SK-N-SH treated with all-trans-retinoic acid at 6 μM for 48 hours (cell line): ENCODE data around the gene ZEB2.

Source experiments
- BACH2 ChIP-seq: fragments of 250-450 bp; sonication (Bioruptor Pico); IDR thresholded peaks from 2 replicates; pipeline ENCODE4 v1.9.0; 2021; ENCODE audit warnings: mild to moderate bottlenecking, borderline replicate concordance
- CREB5 ChIP-seq: fragments of 250-450 bp; sonication (Bioruptor Pico); IDR thresholded peaks from 2 replicates; pipeline ENCODE4 v1.5.1; 2020; ENCODE audit warnings: low read depth, mild to moderate bottlenecking, moderate library complexity
- CSDC2 ChIP-seq: fragments of 250-450 bp; sonication (Bioruptor Pico); IDR thresholded peaks from 2 replicates; pipeline ENCODE4 v1.5.0; 2020; ENCODE audit warnings: mild to moderate bottlenecking, moderate library complexity
- OSR1 ChIP-seq: fragments of 250-450 bp; sonication (Bioruptor Pico); IDR thresholded peaks from 2 replicates; pipeline ENCODE4 v1.8.0; 2022; ENCODE audit warnings: moderate library complexity, mild to moderate bottlenecking, inconsistent platforms
- POU6F1 ChIP-seq: fragments of 250-450 bp; sonication (Bioruptor Pico); IDR thresholded peaks from 2 replicates; pipeline ENCODE4 v1.8.0; 2021; ENCODE audit warnings: low read depth, mild to moderate bottlenecking, moderate library complexity, borderline replicate concordance
- RARB ChIP-seq: fragments of 250-450 bp; sonication (Bioruptor Pico); IDR thresholded peaks from 2 replicates; pipeline ENCODE4 v1.8.0; 2021; ENCODE audit warnings: mild to moderate bottlenecking, moderate library complexity
- ZC3H10 ChIP-seq: fragments of 250-450 bp; sonication (Bioruptor Pico); IDR thresholded peaks from 2 replicates; pipeline ENCODE4 v1.5.1; 2021; ENCODE audit warnings: mild to moderate bottlenecking, moderate library complexity
- ZNF70 ChIP-seq: fragments of 450-650 bp; formaldehyde crosslinking; IDR thresholded peaks from 2 replicates; pipeline ENCODE4 v1.5.0; 2020; ENCODE audit warnings: mild to moderate bottlenecking, moderate library complexity
- ZNF8 ChIP-seq: fragments of 450-650 bp; formaldehyde crosslinking; IDR thresholded peaks from 2 replicates; pipeline ENCODE4 v1.5.0; 2020; ENCODE audit warnings: mild to moderate bottlenecking, moderate library complexity

DNA sequence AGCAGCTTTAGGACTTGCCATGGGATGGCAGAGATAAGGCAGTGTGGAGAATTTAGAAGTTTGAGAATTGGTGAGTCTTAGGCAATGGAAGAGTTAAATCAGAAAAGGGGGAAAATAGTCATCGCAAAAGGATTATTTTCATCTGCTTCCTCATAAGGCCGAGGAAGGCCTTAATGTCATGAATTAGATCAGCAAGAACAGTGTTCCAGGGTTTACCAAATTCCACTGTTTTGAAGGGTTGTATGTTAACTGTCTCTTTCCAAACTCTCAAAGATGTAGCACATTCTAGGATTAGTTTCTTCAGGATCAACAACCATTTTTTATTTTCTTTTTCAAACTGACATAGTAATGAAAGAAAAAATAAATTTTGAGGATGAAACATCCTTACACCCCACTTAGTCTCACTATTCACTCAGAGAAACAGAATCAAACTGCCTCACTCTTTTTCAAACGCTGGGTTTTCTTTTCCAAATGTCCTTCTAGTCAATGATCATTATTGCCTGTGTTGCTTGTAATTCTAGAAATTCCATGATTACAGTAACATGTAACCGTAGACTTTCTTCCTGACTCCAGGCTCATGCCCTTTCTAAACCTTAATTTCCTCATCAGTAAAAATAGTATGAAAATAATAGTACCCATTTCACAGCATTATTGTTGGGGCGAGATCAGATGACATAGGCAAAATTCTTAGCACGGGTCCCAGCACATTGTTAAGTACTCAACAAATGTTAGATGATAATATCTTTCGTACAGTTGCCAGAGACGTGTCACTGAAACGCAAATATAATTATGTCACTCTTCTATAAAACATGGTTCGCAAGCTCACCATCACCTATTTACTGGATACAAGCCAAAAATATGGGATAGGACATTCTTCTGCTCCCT is 23.6 kb downstream of the ZEB2 start:
- TF ChIP-seq RARB (CRISPR knock-in tag) (no peak), ZC3H10 (no peak), CSDC2 (CRISPR knock-in tag) (no peak), ZNF70 (no peak), BACH2 (no peak), ZNF8 (CRISPR knock-in tag) (no peak), CREB5 (no peak), POU6F1 (CRISPR knock-in tag) (no peak), OSR1 (CRISPR knock-in tag) (no peak)
